ENCODE data around the gene ZFP91.

- TF ChIP-seq, protein P1, sequence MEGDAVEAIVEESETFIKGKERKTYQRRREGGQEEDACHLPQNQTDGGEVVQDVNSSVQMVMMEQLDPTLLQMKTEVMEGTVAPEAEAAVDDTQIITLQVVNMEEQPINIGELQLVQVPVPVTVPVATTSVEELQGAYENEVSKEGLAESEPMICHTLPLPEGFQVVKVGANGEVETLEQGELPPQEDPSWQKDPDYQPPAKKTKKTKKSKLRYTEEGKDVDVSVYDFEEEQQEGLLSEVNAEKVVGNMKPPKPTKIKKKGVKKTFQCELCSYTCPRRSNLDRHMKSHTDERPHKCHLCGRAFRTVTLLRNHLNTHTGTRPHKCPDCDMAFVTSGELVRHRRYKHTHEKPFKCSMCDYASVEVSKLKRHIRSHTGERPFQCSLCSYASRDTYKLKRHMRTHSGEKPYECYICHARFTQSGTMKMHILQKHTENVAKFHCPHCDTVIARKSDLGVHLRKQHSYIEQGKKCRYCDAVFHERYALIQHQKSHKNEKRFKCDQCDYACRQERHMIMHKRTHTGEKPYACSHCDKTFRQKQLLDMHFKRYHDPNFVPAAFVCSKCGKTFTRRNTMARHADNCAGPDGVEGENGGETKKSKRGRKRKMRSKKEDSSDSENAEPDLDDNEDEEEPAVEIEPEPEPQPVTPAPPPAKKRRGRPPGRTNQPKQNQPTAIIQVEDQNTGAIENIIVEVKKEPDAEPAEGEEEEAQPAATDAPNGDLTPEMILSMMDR (IDR thresholded peaks at IDR 0.05), result no peak
- no peak for TF ChIP-seq POLR2AphosphoS5 (IDR thresholded peaks at IDR 0.05)
Measured at GRCh38 chr11:58549644-58550043, 29.2 kb upstream of the ZFP91 start.

Measured in transverse colon (tissue), 4 donors.